ENCODE results near the gene SORCS2.

The SORCS2 gene

GRCh38 chr4:7746351-7747061 lies 554.2 kb downstream of the SORCS2 start:
- no peak for TF ChIP-seq TAF1 (IDR thresholded peaks at IDR 0.05; ENCODE audit: low read depth)
- no peak for TF ChIP-seq EP300 (IDR thresholded peaks at IDR 0.05; ENCODE audit: borderline replicate concordance)
- TF ChIP-seq TCF12 (IDR thresholded peaks at IDR 0.05; ENCODE audit: low read depth): no peak
- TF ChIP-seq TEAD4 (IDR thresholded peaks at IDR 0.05): no peak
- TF ChIP-seq EGR1 (IDR thresholded peaks at IDR 0.05): no peak
- TF ChIP-seq CREB1 (IDR thresholded peaks at IDR 0.05; ENCODE audit: low read depth): no peak
- no peak for TF ChIP-seq YY1 (IDR thresholded peaks at IDR 0.05; ENCODE audit: low read depth)
- TF ChIP-seq, protein P1, sequence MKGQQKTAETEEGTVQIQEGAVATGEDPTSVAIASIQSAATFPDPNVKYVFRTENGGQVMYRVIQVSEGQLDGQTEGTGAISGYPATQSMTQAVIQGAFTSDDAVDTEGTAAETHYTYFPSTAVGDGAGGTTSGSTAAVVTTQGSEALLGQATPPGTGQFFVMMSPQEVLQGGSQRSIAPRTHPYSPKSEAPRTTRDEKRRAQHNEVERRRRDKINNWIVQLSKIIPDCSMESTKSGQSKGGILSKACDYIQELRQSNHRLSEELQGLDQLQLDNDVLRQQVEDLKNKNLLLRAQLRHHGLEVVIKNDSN (IDR thresholded peaks at IDR 0.05): no peak
- no peak for TF ChIP-seq NFIC (IDR thresholded peaks at IDR 0.05)
- TF ChIP-seq, protein P2, sequence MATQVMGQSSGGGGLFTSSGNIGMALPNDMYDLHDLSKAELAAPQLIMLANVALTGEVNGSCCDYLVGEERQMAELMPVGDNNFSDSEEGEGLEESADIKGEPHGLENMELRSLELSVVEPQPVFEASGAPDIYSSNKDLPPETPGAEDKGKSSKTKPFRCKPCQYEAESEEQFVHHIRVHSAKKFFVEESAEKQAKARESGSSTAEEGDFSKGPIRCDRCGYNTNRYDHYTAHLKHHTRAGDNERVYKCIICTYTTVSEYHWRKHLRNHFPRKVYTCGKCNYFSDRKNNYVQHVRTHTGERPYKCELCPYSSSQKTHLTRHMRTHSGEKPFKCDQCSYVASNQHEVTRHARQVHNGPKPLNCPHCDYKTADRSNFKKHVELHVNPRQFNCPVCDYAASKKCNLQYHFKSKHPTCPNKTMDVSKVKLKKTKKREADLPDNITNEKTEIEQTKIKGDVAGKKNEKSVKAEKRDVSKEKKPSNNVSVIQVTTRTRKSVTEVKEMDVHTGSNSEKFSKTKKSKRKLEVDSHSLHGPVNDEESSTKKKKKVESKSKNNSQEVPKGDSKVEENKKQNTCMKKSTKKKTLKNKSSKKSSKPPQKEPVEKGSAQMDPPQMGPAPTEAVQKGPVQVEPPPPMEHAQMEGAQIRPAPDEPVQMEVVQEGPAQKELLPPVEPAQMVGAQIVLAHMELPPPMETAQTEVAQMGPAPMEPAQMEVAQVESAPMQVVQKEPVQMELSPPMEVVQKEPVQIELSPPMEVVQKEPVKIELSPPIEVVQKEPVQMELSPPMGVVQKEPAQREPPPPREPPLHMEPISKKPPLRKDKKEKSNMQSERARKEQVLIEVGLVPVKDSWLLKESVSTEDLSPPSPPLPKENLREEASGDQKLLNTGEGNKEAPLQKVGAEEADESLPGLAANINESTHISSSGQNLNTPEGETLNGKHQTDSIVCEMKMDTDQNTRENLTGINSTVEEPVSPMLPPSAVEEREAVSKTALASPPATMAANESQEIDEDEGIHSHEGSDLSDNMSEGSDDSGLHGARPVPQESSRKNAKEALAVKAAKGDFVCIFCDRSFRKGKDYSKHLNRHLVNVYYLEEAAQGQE (IDR thresholded peaks at IDR 0.05; ENCODE audit: low read depth): no peak

- TF ChIP-seq CEBPB (IDR thresholded peaks at IDR 0.05) (no peak), FOXM1 (IDR thresholded peaks at IDR 0.05; ENCODE audit: borderline replicate concordance, low read depth) (no peak), RAD21 (IDR thresholded peaks at IDR 0.05; ENCODE audit: low read depth) (no peak), EP300 (IDR thresholded peaks at IDR 0.05; ENCODE audit: borderline replicate concordance) (no peak), EGR1 (IDR thresholded peaks at IDR 0.05) (no peak)
- TF ChIP-seq, protein P1 (IDR thresholded peaks at IDR 0.05): no peak
- TF ChIP-seq, protein P3, sequence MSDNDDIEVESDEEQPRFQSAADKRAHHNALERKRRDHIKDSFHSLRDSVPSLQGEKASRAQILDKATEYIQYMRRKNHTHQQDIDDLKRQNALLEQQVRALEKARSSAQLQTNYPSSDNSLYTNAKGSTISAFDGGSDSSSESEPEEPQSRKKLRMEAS (IDR thresholded peaks at IDR 0.05): no peak
These were observed 554.7 kb downstream of the SORCS2 start for GRCh38 chr4:7747062-7747385.

DNA sequence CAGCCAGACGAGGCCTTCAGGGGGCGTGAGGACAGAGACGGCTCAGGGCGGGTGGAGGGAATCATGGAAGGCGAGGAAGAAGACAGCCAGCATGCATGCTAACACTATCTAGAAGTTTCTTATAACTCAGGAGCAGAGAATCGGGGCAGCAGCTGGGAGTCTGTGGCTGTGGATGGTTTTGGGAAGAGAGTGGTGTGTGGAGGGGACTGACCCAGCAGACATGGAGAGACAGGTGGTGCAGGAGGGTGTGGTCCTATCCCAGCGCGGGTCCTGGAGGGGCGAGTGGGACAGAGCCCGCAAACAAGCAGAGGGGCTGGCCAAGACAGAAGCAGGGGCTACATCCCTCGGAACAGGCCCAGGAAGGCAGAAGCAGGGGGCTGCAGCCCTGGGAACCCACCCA lies 555.2 kb downstream of the SORCS2 start:
- TF ChIP-seq RAD21 (IDR thresholded peaks at IDR 0.05; ENCODE audit: low read depth): no peak
- TF ChIP-seq EP300 (IDR thresholded peaks at IDR 0.05; ENCODE audit: borderline replicate concordance): no peak
- no peak for TF ChIP-seq YY1 (IDR thresholded peaks at IDR 0.05; ENCODE audit: low read depth)
- no peak for TF ChIP-seq CEBPB (IDR thresholded peaks at IDR 0.05)
- TF ChIP-seq NFIC (IDR thresholded peaks at IDR 0.05): no peak
- no peak for TF ChIP-seq TAF1 (IDR thresholded peaks at IDR 0.05; ENCODE audit: low read depth)
- TF ChIP-seq TEAD4 (IDR thresholded peaks at IDR 0.05): no peak
- no peak for TF ChIP-seq ZBTB7A (IDR thresholded peaks at IDR 0.05; ENCODE audit: low read depth)
- TF ChIP-seq FOXM1 (IDR thresholded peaks at IDR 0.05; ENCODE audit: borderline replicate concordance, low read depth): no peak

DNA sequence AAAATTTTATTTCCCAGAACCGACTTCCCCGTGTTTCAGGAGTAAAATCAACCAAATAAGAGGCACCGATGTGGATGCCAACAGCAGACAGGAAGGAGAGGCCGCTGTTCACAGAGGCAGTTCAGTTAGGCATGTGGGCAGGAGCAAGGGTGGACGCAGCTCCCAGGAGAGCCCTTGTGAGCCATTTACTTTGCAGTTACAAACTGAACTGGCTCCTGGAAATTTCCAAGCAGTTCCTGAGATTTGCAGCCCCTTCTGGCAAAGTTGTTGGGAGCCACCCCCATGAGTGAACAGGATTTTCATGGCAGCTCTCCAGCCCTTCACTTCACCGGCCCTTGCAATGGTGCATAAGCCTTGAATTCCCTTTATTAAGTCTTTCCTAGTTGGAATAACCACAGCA lies 558.2 kb downstream of the SORCS2 start:
- no peak for TF ChIP-seq TCF12 (IDR thresholded peaks at IDR 0.05; ENCODE audit: low read depth)
- TF ChIP-seq EP300 (IDR thresholded peaks at IDR 0.05; ENCODE audit: borderline replicate concordance): no peak
- TF ChIP-seq EGR1 (IDR thresholded peaks at IDR 0.05): no peak
- TF ChIP-seq RAD21 (IDR thresholded peaks at IDR 0.05; ENCODE audit: low read depth): no peak
- TF ChIP-seq NFIC (IDR thresholded peaks at IDR 0.05): no peak
- no peak for TF ChIP-seq CEBPB (IDR thresholded peaks at IDR 0.05)
- TF ChIP-seq TEAD4 (IDR thresholded peaks at IDR 0.05): no peak
- no peak for TF ChIP-seq ZBTB7A (IDR thresholded peaks at IDR 0.05; ENCODE audit: low read depth)
- no peak for TF ChIP-seq TAF1 (IDR thresholded peaks at IDR 0.05; ENCODE audit: low read depth)
- TF ChIP-seq, protein P1 (IDR thresholded peaks at IDR 0.05): no peak
- TF ChIP-seq CREB1 (IDR thresholded peaks at IDR 0.05; ENCODE audit: low read depth): no peak
- TF ChIP-seq, protein P3 (IDR thresholded peaks at IDR 0.05): no peak

GRCh38 chr4:7750972-7751371 lies 558.6 kb downstream of the SORCS2 start:
- TF ChIP-seq, protein P3 (IDR thresholded peaks at IDR 0.05): no peak
- TF ChIP-seq EGR1 (IDR thresholded peaks at IDR 0.05) (no peak), NFIC (IDR thresholded peaks at IDR 0.05) (no peak), TEAD4 (IDR thresholded peaks at IDR 0.05) (no peak), ZBTB7A (IDR thresholded peaks at IDR 0.05; ENCODE audit: low read depth) (no peak)

DNA sequence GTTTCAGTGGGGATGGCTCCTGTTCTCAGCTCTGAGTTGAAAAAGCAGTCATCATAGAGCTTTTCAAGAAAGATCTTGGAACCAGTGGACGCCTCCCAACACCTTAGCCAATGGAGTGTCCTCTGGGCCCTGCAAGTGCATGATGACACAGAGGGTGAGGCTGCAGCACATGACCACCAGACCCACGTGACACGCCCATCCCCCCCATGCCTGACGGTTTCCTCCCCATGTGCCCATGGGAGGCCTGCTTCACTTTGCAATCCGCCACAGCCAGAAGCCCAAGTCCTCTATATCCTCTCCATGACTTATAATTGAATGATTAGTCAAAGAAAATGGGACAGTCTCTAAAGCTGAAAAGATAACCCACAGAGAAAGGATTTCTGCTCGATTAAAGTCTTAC lies 560.3 kb downstream of the SORCS2 start:
- TF ChIP-seq, protein P1 (IDR thresholded peaks at IDR 0.05): peak; percentile 60
- no peak for TF ChIP-seq ZBTB7A (IDR thresholded peaks at IDR 0.05; ENCODE audit: low read depth)

DNA sequence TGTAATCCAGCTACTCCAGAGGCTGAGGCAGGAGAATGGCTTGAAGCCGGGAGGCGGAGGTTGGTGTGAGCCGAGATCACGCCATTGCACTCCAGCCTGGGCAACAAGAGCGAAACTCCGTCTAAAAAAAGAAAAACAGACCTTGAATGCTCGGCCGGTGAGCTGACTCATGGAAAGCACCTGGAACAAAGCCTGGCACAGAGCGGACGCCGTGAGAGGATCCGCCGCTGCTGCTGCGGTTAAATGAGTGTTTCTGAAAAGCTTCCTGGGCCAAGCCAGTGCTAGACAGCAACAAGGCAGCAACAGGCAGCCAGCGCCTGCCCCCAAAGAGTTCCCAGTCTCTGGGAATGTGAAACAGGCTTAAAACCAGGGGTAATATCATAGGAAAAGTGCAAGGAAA lies 560.9 kb downstream of the SORCS2 start:
- TF ChIP-seq EGR1 (IDR thresholded peaks at IDR 0.05) (no peak), RAD21 (IDR thresholded peaks at IDR 0.05; ENCODE audit: low read depth) (no peak), TEAD4 (IDR thresholded peaks at IDR 0.05) (no peak), NFIC (IDR thresholded peaks at IDR 0.05) (no peak), CEBPB (IDR thresholded peaks at IDR 0.05) (no peak), FOXM1 (IDR thresholded peaks at IDR 0.05; ENCODE audit: borderline replicate concordance, low read depth) (no peak), YY1 (IDR thresholded peaks at IDR 0.05; ENCODE audit: low read depth) (no peak), EP300 (IDR thresholded peaks at IDR 0.05; ENCODE audit: borderline replicate concordance) (no peak), ZBTB7A (IDR thresholded peaks at IDR 0.05; ENCODE audit: low read depth) (no peak), TCF12 (IDR thresholded peaks at IDR 0.05; ENCODE audit: low read depth) (no peak)
- TF ChIP-seq, protein P2 (IDR thresholded peaks at IDR 0.05; ENCODE audit: low read depth): no peak
- TF ChIP-seq, protein P1 (IDR thresholded peaks at IDR 0.05): no peak
- TF ChIP-seq, protein P3 (IDR thresholded peaks at IDR 0.05): no peak

All from Ishikawa (cell line).